HG03354 (cell line): Measurements from ENCODE around the gene CCDC127.

Experiments
- ATAC-seq: cut with Tn5 transposase; IDR thresholded peaks from one replicate; pipeline ENCODE4 v1.9.1; 2021; ENCODE audit warnings: mild to moderate bottlenecking; ENCODE audit not compliant: unreplicated experiment, poor library complexity, severe bottlenecking

CCDC127 gene

GRCh38 chr5:191949-192690 is 25.8 kb downstream of the CCDC127 start:
- ATAC-seq = no peak

- peak; percentile 49 for ATAC-seq
Observed at GRCh38 chr5:191036-191948, 26.7 kb downstream of the CCDC127 start, which contains the start of gene LRRC14B. TSS of gene LRRC14B (plus strand) at chr5:191495. CDS start at chr5:191539, 44 bp downstream.

DNA sequence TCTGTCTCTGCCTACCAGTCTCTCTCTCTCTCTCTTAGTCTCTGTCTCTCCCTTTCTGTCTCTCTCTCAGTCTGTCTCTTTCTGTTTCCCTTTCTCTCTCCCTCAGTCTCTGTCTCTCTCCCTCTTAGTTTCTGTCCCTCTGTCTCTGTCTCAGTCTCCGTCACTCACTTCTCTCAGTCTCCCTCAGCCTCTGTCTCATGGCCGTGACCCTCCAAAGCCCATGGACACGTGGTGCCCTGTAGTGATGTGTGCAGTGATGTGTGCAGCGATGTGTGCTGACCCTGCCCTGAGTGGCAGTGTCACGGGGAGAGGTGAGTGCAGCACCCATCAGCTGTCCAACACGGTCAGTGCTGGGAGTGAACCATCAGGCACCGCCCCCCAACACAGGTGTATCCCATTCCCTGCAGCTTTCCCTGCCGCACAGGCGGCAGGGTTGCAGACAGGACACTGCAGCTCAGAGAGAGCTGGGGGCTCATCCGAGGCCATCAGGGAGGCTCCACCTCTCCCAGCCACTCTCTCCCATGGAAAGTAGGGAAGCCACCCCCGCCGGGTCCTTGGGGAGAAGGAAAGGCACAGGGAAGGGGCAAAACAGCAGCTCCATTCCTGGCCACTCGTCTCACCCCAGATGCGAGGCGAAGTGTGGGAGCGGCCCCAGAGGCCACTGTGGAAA is 27.5 kb downstream of the CCDC127 start:
- ATAC-seq = peak; percentile 27

DNA sequence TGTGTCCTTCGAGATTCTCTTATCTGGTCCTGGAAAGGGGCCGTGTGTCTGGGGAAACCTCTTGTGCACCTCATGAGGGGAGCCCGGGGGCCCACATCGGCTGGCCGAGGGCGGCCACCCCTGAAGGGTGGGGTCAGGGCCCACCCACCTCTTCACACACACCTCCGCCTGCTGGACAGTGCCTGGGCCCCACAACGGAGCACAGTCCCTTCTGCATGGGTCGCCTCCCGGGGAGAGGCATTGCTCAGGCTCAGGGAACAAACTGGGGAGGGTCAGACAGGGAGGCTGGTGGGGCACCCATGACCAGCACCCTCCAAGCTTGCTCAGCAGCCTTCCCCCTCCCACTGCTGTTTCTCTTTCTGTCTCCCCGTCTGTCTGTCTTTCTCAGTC is 28.0 kb downstream of the CCDC127 start:
- ATAC-seq = no peak

DNA sequence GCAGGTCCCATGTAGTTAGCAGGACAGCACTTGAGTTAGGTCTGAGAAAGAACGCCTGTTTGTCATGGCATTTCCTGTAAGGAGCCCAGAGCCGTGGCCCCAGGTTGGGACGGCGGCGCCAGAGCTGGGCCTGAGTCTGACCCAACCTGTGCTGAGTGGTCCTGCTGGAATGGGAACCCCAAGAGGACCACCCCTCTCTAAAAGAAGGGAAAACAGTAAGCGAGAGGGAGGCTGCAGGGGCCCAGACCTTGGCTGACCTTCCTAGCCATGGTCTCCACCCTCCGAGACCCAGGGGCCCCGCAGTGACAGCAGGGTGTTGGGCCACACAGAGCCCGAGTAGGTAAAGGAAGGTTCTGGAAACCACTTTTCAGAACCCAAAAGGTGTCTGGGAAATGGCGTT is 28.5 kb downstream of the CCDC127 start:
- ATAC-seq = no peak

- ATAC-seq = peak; percentile 83
Observed at GRCh38 chr5:188488-189481, 29.2 kb downstream of the CCDC127 start.

- no peak for ATAC-seq
Observed at GRCh38 chr5:187617-188451, 30.1 kb downstream of the CCDC127 start.

GRCh38 chr5:187042-187431 is 30.9 kb downstream of the CCDC127 start:
- ATAC-seq = no peak

- ATAC-seq = no peak
Observed at GRCh38 chr5:186091-187041, 31.6 kb downstream of the CCDC127 start.

GRCh38 chr5:185095-186070 is 32.6 kb downstream of the CCDC127 start:
- no peak for ATAC-seq

- ATAC-seq = no peak
Observed at GRCh38 chr5:184471-184870, 33.5 kb downstream of the CCDC127 start.

DNA sequence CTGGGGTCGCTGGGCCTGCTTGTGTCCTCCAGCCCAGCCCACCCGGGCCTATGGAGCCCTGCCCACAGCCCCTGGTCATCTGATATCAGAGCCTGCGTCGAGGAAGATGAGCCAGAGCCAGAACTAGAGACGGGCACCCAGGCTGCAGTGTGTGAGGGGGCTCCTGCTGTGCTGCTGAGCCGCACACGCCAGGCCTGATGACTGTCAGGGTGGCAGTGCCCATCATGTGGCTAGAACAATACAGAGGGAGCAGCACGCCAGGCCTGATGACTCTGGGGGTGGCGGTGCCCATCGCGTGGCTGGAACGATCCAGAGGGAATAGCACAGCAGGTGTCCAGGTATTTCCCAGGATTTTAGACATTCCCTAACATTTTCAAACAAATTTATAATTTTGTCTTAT is 35.8 kb downstream of the CCDC127 start:
- no peak for ATAC-seq

GRCh38 chr5:181566-181965 is 36.4 kb downstream of the CCDC127 start:
- ATAC-seq = no peak

GRCh38 chr5:181160-181559 is 36.8 kb downstream of the CCDC127 start:
- no peak for ATAC-seq

DNA sequence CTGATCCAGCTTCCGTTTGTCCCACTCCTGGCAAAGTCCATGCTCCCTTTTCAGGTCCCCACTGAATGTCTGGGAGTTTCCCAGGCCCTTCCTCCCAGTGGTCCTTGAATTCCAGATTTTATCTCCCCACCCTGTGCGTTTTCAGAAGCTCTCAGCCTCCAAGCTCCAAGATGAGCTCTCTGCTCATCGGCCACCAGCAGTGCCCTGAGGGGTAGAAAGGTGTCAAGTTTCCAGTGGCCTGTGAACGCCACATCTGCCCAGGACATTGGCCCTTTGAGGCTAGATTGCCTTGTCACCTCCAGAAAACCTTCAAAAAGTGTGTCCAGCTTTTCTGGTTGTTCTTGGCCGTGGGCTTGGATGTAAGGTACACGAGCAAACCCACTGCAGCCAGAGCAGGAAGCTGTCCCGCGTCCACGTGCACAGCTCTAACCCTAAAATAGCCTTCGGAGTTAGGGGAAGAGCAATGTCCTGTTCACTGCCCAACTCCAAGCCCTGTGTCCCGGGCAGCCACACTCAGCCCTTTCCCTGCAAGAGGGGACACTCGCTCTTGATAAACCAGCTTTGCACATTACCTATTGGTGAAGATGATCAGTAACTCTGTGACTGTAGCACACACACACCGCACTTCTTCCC is 37.6 kb downstream of the CCDC127 start:
- no peak for ATAC-seq

DNA sequence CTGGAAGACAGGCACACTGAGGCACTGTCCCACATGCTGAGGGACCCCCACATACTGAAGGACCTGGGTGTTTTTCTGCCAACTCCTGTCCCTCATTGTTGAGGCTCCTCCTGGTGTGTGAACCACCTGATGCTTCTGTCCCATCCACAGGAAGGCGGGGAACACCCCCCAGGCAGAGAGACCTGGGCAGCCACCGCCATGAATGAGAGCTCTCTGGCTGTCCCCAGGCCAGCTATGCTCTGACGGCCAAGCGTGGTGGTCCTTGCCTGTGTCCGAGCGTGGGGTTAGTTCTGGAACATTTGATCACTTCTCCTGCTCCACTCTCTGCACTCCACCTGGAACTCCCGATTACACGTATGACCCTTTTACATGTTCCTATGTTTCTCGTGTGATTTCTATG is 38.6 kb downstream of the CCDC127 start:
- no peak for ATAC-seq
